Colonic mucosa (tissue), 4 donors: ENCODE measurements around the gene NGEF. TPM values are rescaled to one million over a fixed set of nuclear protein-coding genes. Genes with fewer than 3 reads are reported as not detected.

Experiments used
- DNase-seq: peaks from one replicate; pipeline ENCODE4 v3.0.0-alpha.2; 2020
- H3K27ac ChIP-seq: fragments of 200-600 bp; one replicate; pipeline ENCODE4 v1.8.0; 2021
- H3K27me3 ChIP-seq: fragments of 200-600 bp; one replicate; pipeline ENCODE4 v1.8.0; 2021
- H3K36me3 ChIP-seq: fragments of 200-600 bp; one replicate; pipeline ENCODE4 v1.8.0; 2021
- H3K4me1 ChIP-seq: fragments of 200-600 bp; one replicate; pipeline ENCODE4 v1.8.0; 2021; ENCODE audit warnings: mild to moderate bottlenecking
- H3K4me3 ChIP-seq: fragments of 200-600 bp; one replicate; pipeline ENCODE4 v1.8.0; 2021
- H3K9ac ChIP-seq, 2 donors: one replicate each; pipeline ENCODE4 v1.7.0; 2013; ENCODE audit warnings: control low read depth in 2 of 2, low read depth in 2 of 2, low read length in 2 of 2
- H3K9me3 ChIP-seq: fragments of 200-600 bp; one replicate; pipeline ENCODE4 v1.8.0; 2021
- CTCF ChIP-seq: fragments of 200-600 bp; IDR thresholded peaks from one replicate; pipeline ENCODE4 v1.8.0; 2022; ENCODE audit warnings: antibody characterized with exemption, mild to moderate bottlenecking
- intact Hi-C: fragments of 100-400 bp; cut with DNase I; formaldehyde crosslinking; loops from one replicate; pipeline ENCODE4 v1.14.1; 2022
- total RNA-seq, 2 donors: library from RNA; stranded (reverse); fragmentation: NEBNext Ultra II Directional in 1 of 2; extraction: Animal tissue kit (Norgen Biotek cat#: 25700) in 1 of 2; gene quantifications; one replicate each; pipeline ENCODE4 v1.2.1, GENCODE V29; 2021
- donor health status: healthy.
- donor health status: DM: no; HTN: no; CAD: no.
- donor health status: DM: no; HTN: no; CAD: no.

The NGEF gene
- total RNA-seq, 2 donors from 2014 or later: 25.6 to 34.0 TPM

GRCh38 chr2:233041722-233042323 lies 28.8 kb upstream of the NGEF start:
- no peak for DNase-seq
- no peak for TF ChIP-seq CTCF
- H3K27ac ChIP-seq: no peak overlapping the region
- H3K9ac ChIP-seq: no peak overlapping the region
- H3K9me3 ChIP-seq: no peaks in the 10 kb centered on the region
- no peaks in the 10 kb centered on the region for H3K4me1 ChIP-seq
- H3K4me3 ChIP-seq: no peak overlapping the region
- no peaks in the 10 kb centered on the region for H3K36me3 ChIP-seq
- intact Hi-C loops: no loop called here
- no peaks in the 10 kb centered on the region for H3K27me3 ChIP-seq

- Histone ChIP-seq H3K4me1 (no peaks in the 10 kb centered on the region), H3K9me3 (no peaks in the 10 kb centered on the region), H3K4me3 (no peak overlapping the region), H3K36me3 (no peaks in the 10 kb centered on the region), H3K27me3 (no peaks in the 10 kb centered on the region), H3K27ac (no peak overlapping the region), H3K9ac (no peak overlapping the region)
- intact Hi-C loops: no loop called here
- DNase-seq: no peak
- TF ChIP-seq CTCF: no peak
Observed at GRCh38 chr2:233040571-233040970, 27.5 kb upstream of the NGEF start.

GRCh38 chr2:233039846-233040530 lies 26.9 kb upstream of the NGEF start:
- no peak for DNase-seq
- no peak for TF ChIP-seq CTCF

GRCh38 chr2:233039212-233039845 lies 26.3 kb upstream of the NGEF start:
- Histone ChIP-seq H3K4me3 (no peak overlapping the region), H3K9ac (no peak overlapping the region), H3K27ac (no peak overlapping the region), H3K9me3 (no peaks in the 10 kb centered on the region), H3K27me3 (no peaks in the 10 kb centered on the region), H3K4me1 (no peaks in the 10 kb centered on the region), H3K36me3 (no peaks in the 10 kb centered on the region)
- TF ChIP-seq CTCF: no peak
- DNase-seq: no peak
- intact Hi-C loops: no loop called here

More at GRCh38 chr2:233039846-233040530, 26.9 kb upstream of the NGEF start:
- Histone ChIP-seq H3K9ac (no peak overlapping the region), H3K9me3 (no peaks in the 10 kb centered on the region), H3K27me3 (no peaks in the 10 kb centered on the region), H3K4me1 (no peaks in the 10 kb centered on the region), H3K36me3 (no peaks in the 10 kb centered on the region), H3K27ac (no peak overlapping the region), H3K4me3 (no peak overlapping the region)
- intact Hi-C loops: no loop called here

- H3K9ac ChIP-seq: no peak overlapping the region
- H3K27ac ChIP-seq: no peak overlapping the region
- H3K36me3 ChIP-seq: no peaks in the 10 kb centered on the region
- H3K4me3 ChIP-seq: no peak overlapping the region
- H3K4me1 ChIP-seq: no peaks in the 10 kb centered on the region
- no peak for TF ChIP-seq CTCF
- no peak for DNase-seq
- no peaks in the 10 kb centered on the region for H3K27me3 ChIP-seq
- intact Hi-C loops: no loop called here
- H3K9me3 ChIP-seq: no peaks in the 10 kb centered on the region
Observed at GRCh38 chr2:233037078-233037477, 24.0 kb upstream of the NGEF start.
